Tibial nerve (tissue), 4 donors: ENCODE measurements around the gene SAFB. TPM values are rescaled to one million over a fixed set of nuclear protein-coding genes. Genes with fewer than 3 reads are reported as not detected.

Experiments
- DNase-seq, 2 donors: peaks; one replicate each; pipeline ENCODE4 v3.0.0-alpha.2; 2019; ENCODE audit warnings: low spot score in 2 of 2
- H3K27ac ChIP-seq, 4 donors: fragments of 200-600 bp; sonication (generic) in 3 of 4; one replicate each; pipeline ENCODE4 v1.5.1; 2017 to 2019; ENCODE audit warnings: mild to moderate bottlenecking in 1 of 4
- H3K27me3 ChIP-seq, 2 donors: fragments of 200-600 bp; sonication (generic) in 1 of 2; one replicate each; pipeline versions ENCODE4 v1.5.1 to v1.6.0; 2017 to 2019
- H3K36me3 ChIP-seq, 3 donors: fragments of 200-600 bp; sonication (generic); one replicate each; pipeline ENCODE4 v1.5.1; 2018 to 2019
- H3K4me1 ChIP-seq, 4 donors: fragments of 200-600 bp; sonication (generic) in 3 of 4; one replicate each; pipeline ENCODE4 v1.5.1; 2017 to 2019
- H3K4me3 ChIP-seq, 4 donors: fragments of 200-600 bp; sonication (generic) in 3 of 4; one replicate each; pipeline ENCODE4 v1.5.1; 2017 to 2019; ENCODE audit warnings: mild to moderate bottlenecking in 1 of 4, moderate library complexity in 1 of 4
- H3K9me3 ChIP-seq, 4 donors: fragments of 200-600 bp; sonication (generic) in 3 of 4; one replicate each; pipeline ENCODE4 v1.5.1; 2017 to 2019
- EP300 ChIP-seq, 2 donors: sonication (generic); formaldehyde crosslinking; IDR thresholded peaks; one replicate each; pipeline ENCODE4 v1.6.1; 2017; ENCODE audit warnings: antibody characterized with exemption in 2 of 2, mild to moderate bottlenecking in 1 of 2
- POLR2A ChIP-seq, 2 donors: fragments of 450-650 bp; IDR thresholded peaks; one replicate each; pipeline ENCODE4 v1.6.1; 2017; ENCODE audit warnings: antibody characterized with exemption in 2 of 2, mild to moderate bottlenecking in 2 of 2, moderate library complexity in 2 of 2
- WGBS, 2 donors: methylation state at CpG; one replicate each; pipeline ENCODE4 v1.1.5; 2018; 5-methylcytosine and 5-hydroxymethylcytosine counted together
- total RNA-seq, 4 donors: library from RNA; depleted of rRNA; stranded (reverse); fragments of >200 nt; gene quantifications; one replicate each; pipeline ENCODE4 v1.1.0, GENCODE V29; 2016
- TF ChIP-seq, protein P1 (sequence below), 5 experiments: fragments of 200-600 bp in 3 of 5; fragments of 450-650 bp in 2 of 5; sonication (generic) in 3 of 5; IDR thresholded peaks; one replicate each; pipeline ENCODE4 v1.5.1; 2016 to 2019; ENCODE audit warnings: antibody characterized with exemption in 5 of 5, mild to moderate bottlenecking in 3 of 5, moderate library complexity in 2 of 5

SAFB gene
- total RNA-seq, 4 donors from 2014 or later = 121 to 252 (median 129) TPM

DNA sequence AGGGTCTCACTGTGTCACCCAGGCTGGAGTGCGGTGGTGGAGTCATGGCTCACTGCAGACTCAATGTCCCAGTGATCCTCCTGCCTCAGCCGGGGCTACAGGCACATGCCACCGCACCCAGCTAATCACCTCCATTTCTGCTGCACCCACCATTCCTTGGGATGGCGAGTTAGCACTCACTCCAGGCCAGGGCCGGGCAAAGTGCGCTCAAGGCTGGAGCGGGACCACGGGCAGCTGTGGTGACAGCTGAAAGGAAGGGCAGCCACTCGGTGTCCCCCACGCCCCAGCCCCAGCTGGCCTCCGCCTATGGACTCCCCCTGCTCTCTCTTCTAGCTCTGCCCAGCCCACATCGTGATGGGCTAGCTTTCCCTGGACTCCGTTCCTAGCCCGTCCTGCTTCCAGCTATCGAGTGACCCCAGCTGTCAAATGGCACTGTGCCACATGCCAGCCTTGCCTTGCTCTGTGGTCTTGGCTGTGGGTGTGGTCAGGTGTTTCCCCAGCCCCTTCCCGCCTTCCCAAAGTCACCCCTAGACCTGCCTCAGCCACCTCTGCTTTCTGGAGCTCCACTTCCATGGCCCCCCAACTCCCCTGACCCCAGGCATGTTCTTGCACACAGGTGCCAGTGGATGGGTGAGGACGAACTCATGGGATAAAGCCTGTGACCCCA lies 53.4 kb downstream of the SAFB start:
- Histone ChIP-seq H3K27ac (no peak overlapping the region), H3K36me3 (peaks cover 0 to 28% (median 0%) of the 10 kb centered on the region in 3 donors), H3K4me3 (no peak overlapping the region), H3K27me3 (no peaks in the 10 kb centered on the region), H3K9me3 (no peaks in the 10 kb centered on the region), H3K4me1 (peaks cover 0 to 22% (median 8%) of the 10 kb centered on the region in 4 donors)
- TF ChIP-seq POLR2A (IDR thresholded peaks at IDR 0.05) = no peak
- TF ChIP-seq, protein P1, sequence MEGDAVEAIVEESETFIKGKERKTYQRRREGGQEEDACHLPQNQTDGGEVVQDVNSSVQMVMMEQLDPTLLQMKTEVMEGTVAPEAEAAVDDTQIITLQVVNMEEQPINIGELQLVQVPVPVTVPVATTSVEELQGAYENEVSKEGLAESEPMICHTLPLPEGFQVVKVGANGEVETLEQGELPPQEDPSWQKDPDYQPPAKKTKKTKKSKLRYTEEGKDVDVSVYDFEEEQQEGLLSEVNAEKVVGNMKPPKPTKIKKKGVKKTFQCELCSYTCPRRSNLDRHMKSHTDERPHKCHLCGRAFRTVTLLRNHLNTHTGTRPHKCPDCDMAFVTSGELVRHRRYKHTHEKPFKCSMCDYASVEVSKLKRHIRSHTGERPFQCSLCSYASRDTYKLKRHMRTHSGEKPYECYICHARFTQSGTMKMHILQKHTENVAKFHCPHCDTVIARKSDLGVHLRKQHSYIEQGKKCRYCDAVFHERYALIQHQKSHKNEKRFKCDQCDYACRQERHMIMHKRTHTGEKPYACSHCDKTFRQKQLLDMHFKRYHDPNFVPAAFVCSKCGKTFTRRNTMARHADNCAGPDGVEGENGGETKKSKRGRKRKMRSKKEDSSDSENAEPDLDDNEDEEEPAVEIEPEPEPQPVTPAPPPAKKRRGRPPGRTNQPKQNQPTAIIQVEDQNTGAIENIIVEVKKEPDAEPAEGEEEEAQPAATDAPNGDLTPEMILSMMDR (IDR thresholded peaks at IDR 0.05) = no peak
- TF ChIP-seq EP300 (IDR thresholded peaks at IDR 0.05) = no peak
- 78 to 83% methylated on average over 16 to 17 of the region's 17 CpGs for WGBS, 2 donors
- DNase-seq = no peak

DNA sequence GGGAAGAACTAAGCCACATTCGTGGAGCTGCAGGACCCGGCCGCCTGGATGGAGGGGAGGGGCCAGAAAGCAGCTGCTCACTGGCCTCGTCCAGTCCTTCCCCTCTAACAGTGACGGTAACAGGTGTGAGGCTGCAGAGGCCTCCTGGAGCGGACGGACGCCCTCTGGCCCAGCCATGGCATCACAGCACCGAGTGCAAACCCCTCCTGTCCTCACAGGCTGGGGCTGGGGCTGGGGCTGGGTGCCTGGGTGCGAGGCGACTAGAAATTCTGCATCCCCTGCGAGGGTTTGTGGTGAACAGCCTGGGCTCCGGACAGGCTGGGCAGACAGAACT lies 53.9 kb downstream of the SAFB start:
- TF ChIP-seq POLR2A (IDR thresholded peaks at IDR 0.05) (no peak), EP300 (IDR thresholded peaks at IDR 0.05) (no peak)
- TF ChIP-seq, protein P1 (IDR thresholded peaks at IDR 0.05) = no peak
- 75 to 80% methylated on average over 8 to 13 of the region's 13 CpGs for WGBS, 2 donors
- Histone ChIP-seq H3K4me1 (peaks cover 0 to 27% (median 8%) of the 10 kb centered on the region in 4 donors), H3K27ac (no peak overlapping the region), H3K9me3 (no peaks in the 10 kb centered on the region), H3K4me3 (no peak overlapping the region), H3K36me3 (peaks cover 0 to 23% (median 0%) of the 10 kb centered on the region in 3 donors), H3K27me3 (no peaks in the 10 kb centered on the region)
- no peak for DNase-seq

DNA sequence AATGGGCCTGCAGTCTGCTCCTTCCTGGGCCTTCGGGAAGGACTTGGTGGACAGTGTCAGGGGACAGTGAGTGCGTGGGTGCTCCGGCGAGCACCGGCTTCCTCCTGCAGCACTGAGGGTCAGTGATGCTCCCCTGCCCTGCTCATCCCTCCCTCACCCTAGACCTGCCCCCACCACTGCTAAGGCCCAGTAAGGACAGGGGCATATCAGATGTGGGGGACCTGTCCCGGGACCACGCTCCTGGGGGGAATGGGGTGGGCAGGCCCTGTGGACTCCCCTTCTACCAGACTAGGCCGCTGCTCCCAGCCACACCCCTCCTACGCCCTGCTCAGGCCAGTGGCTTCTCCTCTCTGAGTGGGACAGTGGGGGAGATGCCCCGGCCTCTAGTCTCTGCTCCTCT lies 54.3 kb downstream of the SAFB start:
- H3K27me3 ChIP-seq = no peaks in the 10 kb centered on the region
- 88 to 100% methylated on average over 3 to 6 of the region's 10 CpGs for whole genome bisulfite sequencing, 2 donors
- no peaks in the 10 kb centered on the region for H3K9me3 ChIP-seq
- peaks cover 0 to 28% (median 8%) of the 10 kb centered on the region in 4 donors for H3K4me1 ChIP-seq
- H3K27ac ChIP-seq = no peak overlapping the region
- peaks cover 0 to 20% (median 0%) of the 10 kb centered on the region in 3 donors for H3K36me3 ChIP-seq
- DNase-seq = no peak
- TF ChIP-seq EP300 (IDR thresholded peaks at IDR 0.05) (no peak), POLR2A (IDR thresholded peaks at IDR 0.05) (no peak)
- TF ChIP-seq, protein P1 (IDR thresholded peaks at IDR 0.05) = no peak
- H3K4me3 ChIP-seq = no peak overlapping the region

DNA sequence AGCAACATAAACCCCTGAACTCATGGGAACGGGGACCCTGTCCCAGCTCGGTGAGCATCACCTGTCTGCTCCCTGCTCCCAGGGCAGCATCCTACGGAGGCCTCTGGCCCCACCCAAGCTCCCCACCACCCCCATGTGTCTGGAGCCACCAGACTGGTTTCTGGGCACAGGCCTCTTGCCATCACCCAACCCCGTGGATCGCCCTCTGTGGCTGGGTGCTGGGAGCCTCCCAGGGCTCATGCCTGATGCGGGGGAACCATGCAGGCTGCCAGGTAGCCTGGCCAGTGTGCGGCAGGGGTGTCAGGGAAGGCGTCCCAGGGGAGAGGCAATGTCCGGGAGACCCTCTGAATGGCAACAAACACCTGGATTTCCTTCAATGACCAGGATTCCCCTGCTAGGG lies 54.7 kb downstream of the SAFB start:
- no peak for TF ChIP-seq EP300 (IDR thresholded peaks at IDR 0.05)
- TF ChIP-seq POLR2A (IDR thresholded peaks at IDR 0.05) = no peak
- TF ChIP-seq, protein P1 (IDR thresholded peaks at IDR 0.05) = no peak

DNA sequence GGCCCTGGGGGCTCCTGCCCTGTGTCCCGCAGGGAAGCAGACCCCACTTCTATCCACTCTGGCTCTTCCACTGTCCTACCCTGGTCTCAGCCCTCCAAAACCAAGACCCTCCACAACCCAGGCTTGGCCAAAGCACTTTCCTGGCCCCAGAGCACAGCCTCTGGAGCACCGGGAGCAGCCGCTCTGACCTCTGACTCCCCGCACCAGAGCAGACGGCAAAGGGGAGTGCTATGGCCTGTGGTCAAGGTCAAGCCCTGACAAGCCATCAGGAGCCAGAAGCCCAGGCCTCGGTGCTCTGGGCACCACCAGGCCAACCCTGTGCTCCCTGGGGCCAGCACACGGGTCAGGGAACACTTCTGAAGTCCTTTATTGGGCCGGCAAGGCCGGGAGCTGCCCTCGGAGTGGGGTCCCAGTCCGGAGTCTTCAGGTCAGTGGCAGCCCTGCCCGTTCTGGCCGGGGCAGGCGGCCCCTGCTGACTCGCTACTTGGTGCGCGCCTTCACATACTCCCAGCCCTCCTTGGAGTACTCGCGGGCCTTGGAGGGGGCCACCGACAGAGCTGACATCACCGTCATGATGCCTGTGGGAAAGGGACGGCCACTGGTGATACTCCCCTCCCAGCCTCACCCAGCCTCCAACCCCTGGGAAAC lies 55.3 kb downstream of the SAFB start:
- TF ChIP-seq POLR2A (IDR thresholded peaks at IDR 0.05) = no peak
- TF ChIP-seq, protein P1 (IDR thresholded peaks at IDR 0.05) = no peak
- TF ChIP-seq EP300 (IDR thresholded peaks at IDR 0.05) = no peak
- 80 to 88% methylated on average over 8 to 21 of the region's 22 CpGs for whole genome bisulfite sequencing, 2 donors
- H3K9me3 ChIP-seq = no peaks in the 10 kb centered on the region

More for the DNA sequence above, 54.7 kb downstream of the SAFB start:
- Histone ChIP-seq H3K36me3 (peaks cover 0 to 20% (median 0%) of the 10 kb centered on the region in 3 donors), H3K27ac (no peak overlapping the region), H3K27me3 (no peaks in the 10 kb centered on the region), H3K9me3 (no peaks in the 10 kb centered on the region), H3K4me3 (no peak overlapping the region), H3K4me1 (peaks cover 0 to 28% (median 8%) of the 10 kb centered on the region in 4 donors)
- 79 to 86% methylated on average over 9 of the region's 9 CpGs for WGBS, 2 donors
- DNase-seq = no peak

More for the DNA sequence above, 55.3 kb downstream of the SAFB start:
- Histone ChIP-seq H3K27ac (no peak overlapping the region), H3K36me3 (peaks cover 0 to 20% (median 0%) of the 10 kb centered on the region in 3 donors), H3K27me3 (no peaks in the 10 kb centered on the region), H3K4me3 (no peak overlapping the region), H3K4me1 (peaks cover 0 to 28% (median 8%) of the 10 kb centered on the region in 4 donors)
- DNase-seq = no peak
